Kidney (tissue), 14 donors: ENCODE data around the gene F10. TPM values are rescaled to one million over a fixed set of nuclear protein-coding genes. Genes with fewer than 3 reads are reported as not detected.

ENCODE experiments used
- DNase-seq, 5 donors: peaks; one replicate each; pipeline ENCODE4 v3.0.0-alpha.2; 2013 to 2020
- FAIRE-seq: peaks from 2 replicates; lab custom pipeline; 2012; peaks lifted over from hg19 to GRCh38; lab: Jason Lieb, UNC
- H3K27ac ChIP-seq, 2 donors: one replicate each; pipeline ENCODE4 v1.7.0; 2013; ENCODE audit warnings: low read depth in 2 of 2, low read length in 2 of 2, inconsistent platforms in 1 of 2
- H3K27me3 ChIP-seq: one replicate; pipeline ENCODE4 v1.7.1; 2013; ENCODE audit warnings: low read length, inconsistent platforms; ENCODE audit not compliant: control insufficient read depth, insufficient read depth
- H3K36me3 ChIP-seq, 3 donors: one replicate each; pipeline versions ENCODE4 v1.7.0 to v1.7.1; 2013; ENCODE audit warnings: low read length in 3 of 3, control low read depth in 1 of 3, inconsistent platforms in 1 of 3; ENCODE audit not compliant: insufficient read depth in 3 of 3, control insufficient read depth in 2 of 3
- H3K4me1 ChIP-seq, 3 donors: one replicate each; pipeline versions ENCODE4 v1.7.0 to v1.7.1; 2013; ENCODE audit warnings: low read length in 3 of 3, inconsistent platforms in 1 of 3, low read depth in 1 of 3; ENCODE audit not compliant: control insufficient read depth in 2 of 3, insufficient read depth in 2 of 3
- H3K4me3 ChIP-seq, 3 donors: one replicate each; pipeline versions ENCODE4 v1.7.0 to v1.8.1; 2013; ENCODE audit warnings: low read length in 3 of 3, control low read depth in 1 of 3, inconsistent platforms in 1 of 3
- H3K9ac ChIP-seq, 3 donors: one replicate each; pipeline versions ENCODE4 v1.7.0 to v1.7.1; 2013; ENCODE audit warnings: low read length in 3 of 3, control low read depth in 1 of 3, inconsistent platforms in 1 of 3
- H3K9me3 ChIP-seq, 3 donors: one replicate each; pipeline versions ENCODE4 v1.7.0 to v1.7.1; 2013; ENCODE audit warnings: low read length in 3 of 3, control low read depth in 1 of 3, inconsistent platforms in 1 of 3; ENCODE audit not compliant: control insufficient read depth in 2 of 3, insufficient read depth in 1 of 3
- CTCF ChIP-seq: IDR thresholded peaks from 3 replicates; pipeline ENCODE4 v1.5.1; 2012; ENCODE audit warnings: mild to moderate bottlenecking, moderate library complexity, borderline replicate concordance; ENCODE audit not compliant: insufficient read depth; ENCODE audit errors: extremely low read depth
- intact Hi-C: fragments of 100-400 bp; cut with DNase I; formaldehyde crosslinking; loops from one replicate; pipeline ENCODE4 v1.11.1; 2022
- polyA plus RNA-seq: library from polyadenylated mRNA; stranded (reverse); fragments of 350-450 nt; fragmentation: Illumina TruSeq; extraction: RNeasy Lipid Tissue Mini Kit (QIAGEN cat#74804); gene quantifications from one replicate; pipeline ENCODE4 v1.2.3, GENCODE V29; 2014; ENCODE audit warnings: low read depth, low replicate concordance; ENCODE audit not compliant: insufficient read depth
- total RNA-seq: library from RNA; stranded (reverse); fragmentation: NEBNext Ultra II Directional; extraction: Animal tissue kit (Norgen Biotek cat#: 25700); gene quantifications from one replicate; pipeline ENCODE4 v1.2.1, GENCODE V29; 2021
- donor health status: control.
- donor health status: control.
- donor health status: control.
- donor health status: control.
- donor health status: control.
- donor health status: DM: yes; HTN: yes; CAD: no.
- donor health status: Normal renal cell carcinoma (clear cell type).

F10 gene
- total and polyA plus RNA-seq, 2 donors from 2014 or later, result 5.1 to 6.8 TPM

DNA sequence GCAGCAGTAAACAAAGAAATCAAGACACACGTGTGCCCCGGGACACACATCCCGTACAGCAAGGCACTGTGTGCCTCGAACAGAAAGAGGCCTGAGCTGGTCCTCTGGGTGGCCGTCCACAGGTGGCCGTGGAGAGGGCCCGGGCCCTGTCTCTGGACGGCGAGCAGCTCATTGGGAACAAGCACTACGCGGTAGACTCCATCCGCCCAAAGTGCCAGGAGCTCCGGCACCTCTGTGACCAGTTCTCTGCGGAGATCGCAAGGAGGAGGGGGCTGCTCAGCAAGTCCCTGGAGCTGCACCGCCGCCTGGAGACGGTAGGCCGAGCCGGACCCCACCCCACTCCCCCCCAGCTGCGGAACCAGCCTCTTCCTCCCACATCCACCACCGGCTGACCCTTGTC lies 47.7 kb upstream of the F10 start:
- no peak overlapping the region for H3K27ac ChIP-seq
- TF ChIP-seq CTCF, result no peak
- H3K4me1 ChIP-seq, result peaks cover 0 to 2% (median 0%) of the 10 kb centered on the region in 3 donors
- peaks cover 0 to 10% (median 5%) of the 10 kb centered on the region in 3 donors for H3K36me3 ChIP-seq
- H3K9me3 ChIP-seq, result no peaks in the 10 kb centered on the region
- no peak overlapping the region for H3K4me3 ChIP-seq
- no peak overlapping the region for H3K9ac ChIP-seq
- intact Hi-C loops, result no loop called here
- no peak for FAIRE-seq
- H3K27me3 ChIP-seq, result no peaks in the 10 kb centered on the region
- peak in 1 of 5 donors; percentile 63 for DNase-seq

DNA sequence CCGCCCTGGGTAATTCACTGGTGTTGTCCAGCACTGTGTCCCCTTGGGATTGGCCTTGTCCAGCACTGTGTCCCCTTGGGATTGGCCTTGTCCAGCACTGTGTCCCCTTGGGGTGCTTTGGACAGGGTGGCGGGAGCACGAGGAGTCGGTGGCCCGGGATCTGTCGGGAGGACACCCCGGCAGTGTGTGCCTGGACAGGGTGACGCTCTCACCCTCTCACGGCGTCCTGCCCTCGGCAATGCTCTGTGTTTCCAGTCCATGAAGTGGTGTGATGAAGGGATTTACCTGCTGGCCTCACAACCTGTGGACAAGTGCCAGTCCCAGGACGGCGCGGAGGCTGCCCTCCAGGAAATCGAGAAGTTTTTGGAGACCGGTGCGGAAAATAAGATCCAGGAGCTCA lies 46.9 kb upstream of the F10 start:
- intact Hi-C loops, result no loop called here
- Histone ChIP-seq H3K36me3 (peaks cover 0 to 6% (median 5%) of the 10 kb centered on the region in 3 donors), H3K9me3 (no peaks in the 10 kb centered on the region), H3K4me1 (peaks cover 0 to 2% (median 0%) of the 10 kb centered on the region in 3 donors), H3K27me3 (no peaks in the 10 kb centered on the region), H3K27ac (no peak overlapping the region), H3K4me3 (no peak overlapping the region), H3K9ac (no peak overlapping the region)
- TF ChIP-seq CTCF, result no peak
- no peak for FAIRE-seq
- DNase-seq, result peak in 1 of 5 donors; percentile 63

- H3K27me3 ChIP-seq, result no peaks in the 10 kb centered on the region
- FAIRE-seq, result no peak
- H3K4me1 ChIP-seq, result peaks cover 0 to 2% (median 0%) of the 10 kb centered on the region in 3 donors
- no peak overlapping the region for H3K9ac ChIP-seq
- no peak for TF ChIP-seq CTCF
- DNase-seq, result peak in 1 of 5 donors; percentile 65
- H3K27ac ChIP-seq, result no peak overlapping the region
- peaks cover 0 to 6% (median 5%) of the 10 kb centered on the region in 3 donors for H3K36me3 ChIP-seq
- no peaks in the 10 kb centered on the region for H3K9me3 ChIP-seq
- H3K4me3 ChIP-seq, result no peak overlapping the region
- intact Hi-C loops, result no loop called here
Measured at GRCh38 chr13:113076681-113077401, 45.8 kb upstream of the F10 start.
